K562 (cell line): Measurements from ENCODE around the gene NRXN2. TPM values are rescaled to one million over a fixed set of nuclear protein-coding genes. Genes with fewer than 3 reads are reported as not detected.

ENCODE experiments used
- ATAC-seq: fragments of 200-7000 bp; cut with Tn5 transposase; 3 replicates; pipeline ENCODE4 v1.9.1; 2020; ENCODE audit warnings: moderate library complexity
- BruUV-seq: library from RNA; stranded (reverse); fragments of 400-500 nt; replicated peaks from 2 replicates; lab custom pipeline; 2021; lab: Mats Ljungman, UMichigan
- CTCF ChIA-PET: fragments of 300-600 bp; formaldehyde crosslinking; extraction: SDS; loops from one replicate; lab custom pipeline; 2021; ENCODE audit warnings: low intra/inter-chr PET ratio; lab: Yijun Ruan, JAX
- POLR2A ChIA-PET: fragments of 300-600, 350-650 bp; sonication (Branson Sonifier 250); formaldehyde crosslinking; extraction: SDS; loops from one replicate; lab custom pipeline; 2021; ENCODE audit warnings: antibody characterized with exemption, inconsistent platforms; lab: Yijun Ruan, JAX
- DNase-seq, 4 experiments: peaks; one replicate each; pipeline versions ENCODE4 v3.0.0 to v3.0.0-alpha.2; 2011 to 2018; ENCODE audit warnings: low spot score in 3 of 4, mixed read lengths in 3 of 4; ENCODE audit errors: extremely low read depth in 1 of 4
- FAIRE-seq: peaks from 2 replicates; lab custom pipeline; 2011; peaks lifted over from hg19 to GRCh38; lab: Jason Lieb, UNC
- H2AFZ ChIP-seq: 2 replicates; pipeline ENCODE4 v1.6.0; 2011; ENCODE audit warnings: low read depth, low read length, control low read depth, inconsistent platforms
- H3K27ac ChIP-seq: fragments of 200-600 bp; 3 replicates; pipeline ENCODE4 v1.8.0; 2011; ENCODE audit warnings: low read depth, mild to moderate bottlenecking, control low read depth, inconsistent platforms, low read length, moderate library complexity, mixed read lengths; ENCODE audit errors: extremely low read depth
- H3K27me3 ChIP-seq, 2 experiments: fragments of 300-600 bp in 1 of 2; 2 replicates in 1 of 2; 3 replicates in 1 of 2; pipeline versions ENCODE4 v1.6.0 to v1.8.0; 2011; ENCODE audit warnings: inconsistent platforms in 2 of 2, low read length in 2 of 2, mild to moderate bottlenecking in 1 of 2, mixed read lengths in 1 of 2, moderate library complexity in 1 of 2; ENCODE audit not compliant: control insufficient read depth in 2 of 2, insufficient read depth in 2 of 2
- H3K36me3 ChIP-seq: fragments of 300-600 bp; 3 replicates; pipeline ENCODE4 v1.8.0; 2011; ENCODE audit warnings: mild to moderate bottlenecking, low read length, inconsistent platforms; ENCODE audit not compliant: control insufficient read depth, insufficient read depth
- H3K4me1 ChIP-seq, 2 experiments: fragments of 200-600 bp in 1 of 2; replicated peaks in 1 of 2; 2 replicates in 1 of 2; 3 replicates in 1 of 2; pipeline versions ENCODE4 v1.5.1 to v1.8.0; 2011; ENCODE audit warnings: inconsistent platforms in 2 of 2, low read length in 2 of 2, mild to moderate bottlenecking in 1 of 2, mixed read lengths in 1 of 2, moderate library complexity in 1 of 2; ENCODE audit not compliant: control insufficient read depth in 2 of 2, insufficient read depth in 2 of 2
- H3K4me2 ChIP-seq: 2 replicates; pipeline ENCODE4 v1.6.1; 2011; ENCODE audit warnings: low read length, control low read depth, inconsistent platforms, mixed read lengths; ENCODE audit not compliant: insufficient read depth
- H3K4me3 ChIP-seq: fragments of 200-600 bp; sonication (generic), shearing (Covaris generic); 2 replicates; pipeline ENCODE4 v1.5.1; 2016; ENCODE audit warnings: control low read depth, inconsistent platforms
- H3K79me2 ChIP-seq: fragments of 200-600 bp; 3 replicates; pipeline ENCODE4 v1.8.0; 2011; ENCODE audit warnings: low read length, inconsistent platforms; ENCODE audit not compliant: control insufficient read depth, insufficient read depth
- H3K9ac ChIP-seq, 2 experiments: 2 replicates each; pipeline versions ENCODE4 v1.6.0 to v1.6.1; 2011; ENCODE audit warnings: low read depth in 2 of 2, low read length in 2 of 2, control low read depth in 1 of 2, inconsistent platforms in 1 of 2, mild to moderate bottlenecking in 1 of 2, mixed read lengths in 1 of 2; ENCODE audit not compliant: insufficient read depth in 1 of 2
- H3K9me1 ChIP-seq: one replicate; pipeline ENCODE4 v1.6.0; 2011; ENCODE audit warnings: inconsistent platforms, mild to moderate bottlenecking, low read length, moderate library complexity; ENCODE audit not compliant: control insufficient read depth, insufficient read depth
- H3K9me3 ChIP-seq: replicated peaks from 2 replicates; pipeline ENCODE4 v1.5.1; 2011; ENCODE audit warnings: low read depth, low read length, inconsistent platforms; ENCODE audit not compliant: control insufficient read depth, insufficient read depth
- H4K20me1 ChIP-seq: replicated peaks from 2 replicates; pipeline ENCODE4 v1.6.1; 2011; ENCODE audit warnings: low read length, inconsistent platforms, mixed read lengths; ENCODE audit not compliant: control insufficient read depth, insufficient read depth
- NUFIP1 ChIP-seq: fragments of 450-650 bp; IDR thresholded peaks from 2 replicates; pipeline ENCODE4 v1.6.1; 2018; ENCODE audit not compliant: partially characterized antibody
- SRSF9 ChIP-seq: fragments of 200-400 bp; formaldehyde crosslinking; IDR thresholded peaks from 2 replicates; pipeline ENCODE4 v1.6.1; 2017; ENCODE audit warnings: low read depth, low read length, borderline replicate concordance
- ZNF507 ChIP-seq: conservative IDR thresholded peaks from 2 replicates; pipeline ENCODE4 v1.6.1; 2017; ENCODE audit warnings: missing genetic modification characterization, missing compliant biosample characterization
- WGBS: fragments of 100-300 bp; shearing (Covaris generic); methylation state at CpG from one replicate; pipeline ENCODE4 v1.1.6; 2016; ENCODE audit warnings: low coverage, mixed read lengths; ENCODE audit not compliant: insufficient coverage; ENCODE audit errors: missing lambda C conversion rate; 5-methylcytosine and 5-hydroxymethylcytosine counted together
- in situ Hi-C: fragments of 300-500 bp; cut with MboI; formaldehyde crosslinking; loops from 4 replicates; pipeline ENCODE4 v1.15.0; 2018; ENCODE audit warnings: inconsistent platforms, mixed read lengths
- intact Hi-C: fragments of 100-400 bp; cut with micrococcal nuclease; formaldehyde crosslinking; loops from 2 replicates; pipeline ENCODE4 v1.14.2; 2022
- polyA plus RNA-seq, 8 experiments: library from polyadenylated mRNA; depleted of rRNA in 4 of 8; stranded (reverse) in 5 of 8; unstranded in 3 of 8; fragments of >200 nt; fragmentation: Nextera tagmentation in 2 of 8; fragmentation: Illumina TruSeq in 1 of 8; extraction: Ambion mirVana in 2 of 8; extraction: Trizol in 1 of 8; gene quantifications; 2 replicates each; pipeline versions ENCODE4 v1.2.1 to v1.2.3, GENCODE V29; 2011 to 2014; ENCODE audit warnings: inconsistent platforms in 1 of 8, missing spikeins in 1 of 8
- total RNA-seq, 7 experiments: library from RNA; depleted of rRNA in 6 of 7; stranded (reverse); fragments of >200 nt in 6 of 7; fragmentation: Illumina TruSeq in 2 of 7; extraction: Trizol in 2 of 7; gene quantifications; 2 replicates each; pipeline versions ENCODE4 v1.2.1 to v1.2.3, GENCODE V29; 2011 to 2021; ENCODE audit warnings: low replicate concordance in 1 of 7
- TF ChIP-seq, protein P1 (sequence below): fragments of 450-650 bp; IDR thresholded peaks from 2 replicates; pipeline ENCODE4 v1.6.1; 2018; ENCODE audit not compliant: partially characterized antibody

The NRXN2 gene
- total and polyA plus RNA-seq, 9 of the 15 experiments (the other 6 are each of a cell fraction or from before 2014, with no cell fraction given), result 0.07 to 0.47 (median 0.15) TPM; not detected in 4

GRCh38 chr11:64722141-64723065, 594 bp downstream of the NRXN2 start:
- ChIA-PET POLR2A (interaction anchor here (1.0 kb wide), 1 partner anchor 9 kb away, joined by 3 read pairs; no protein-coding TSS in a partner anchor), CTCF (no interaction called here)
- no peaks in the 10 kb centered on the region for H3K79me2 ChIP-seq
- 10% methylated on average over 3 of the region's 36 CpGs for whole genome bisulfite sequencing
- in situ Hi-C loops, result no loop called here
- BruUV-seq, result no TSS peak
- no peak overlapping the region for H3K9ac ChIP-seq
- H3K4me2 ChIP-seq, result no peak overlapping the region
- no peak overlapping the region for H2AFZ ChIP-seq
- FAIRE-seq (no peak), DNase-seq (no peak)
- no peak overlapping the region for H3K27ac ChIP-seq
- H3K9me1 ChIP-seq, result no peaks in the 10 kb centered on the region
- H3K4me1 ChIP-seq, result peaks cover 0 to 25% of the 10 kb centered on the region in 2 experiments; a peak in 3 of 5 replicates
- H3K36me3 ChIP-seq, result no peaks in the 10 kb centered on the region
- intact Hi-C loops, result loop anchor here (1.0 to 10.0 kb wide), 2 partner anchors 34 to 68 kb away; no protein-coding TSS in a partner anchor
- no peaks in the 10 kb centered on the region for H3K9me3 ChIP-seq
- TF ChIP-seq, protein P1, sequence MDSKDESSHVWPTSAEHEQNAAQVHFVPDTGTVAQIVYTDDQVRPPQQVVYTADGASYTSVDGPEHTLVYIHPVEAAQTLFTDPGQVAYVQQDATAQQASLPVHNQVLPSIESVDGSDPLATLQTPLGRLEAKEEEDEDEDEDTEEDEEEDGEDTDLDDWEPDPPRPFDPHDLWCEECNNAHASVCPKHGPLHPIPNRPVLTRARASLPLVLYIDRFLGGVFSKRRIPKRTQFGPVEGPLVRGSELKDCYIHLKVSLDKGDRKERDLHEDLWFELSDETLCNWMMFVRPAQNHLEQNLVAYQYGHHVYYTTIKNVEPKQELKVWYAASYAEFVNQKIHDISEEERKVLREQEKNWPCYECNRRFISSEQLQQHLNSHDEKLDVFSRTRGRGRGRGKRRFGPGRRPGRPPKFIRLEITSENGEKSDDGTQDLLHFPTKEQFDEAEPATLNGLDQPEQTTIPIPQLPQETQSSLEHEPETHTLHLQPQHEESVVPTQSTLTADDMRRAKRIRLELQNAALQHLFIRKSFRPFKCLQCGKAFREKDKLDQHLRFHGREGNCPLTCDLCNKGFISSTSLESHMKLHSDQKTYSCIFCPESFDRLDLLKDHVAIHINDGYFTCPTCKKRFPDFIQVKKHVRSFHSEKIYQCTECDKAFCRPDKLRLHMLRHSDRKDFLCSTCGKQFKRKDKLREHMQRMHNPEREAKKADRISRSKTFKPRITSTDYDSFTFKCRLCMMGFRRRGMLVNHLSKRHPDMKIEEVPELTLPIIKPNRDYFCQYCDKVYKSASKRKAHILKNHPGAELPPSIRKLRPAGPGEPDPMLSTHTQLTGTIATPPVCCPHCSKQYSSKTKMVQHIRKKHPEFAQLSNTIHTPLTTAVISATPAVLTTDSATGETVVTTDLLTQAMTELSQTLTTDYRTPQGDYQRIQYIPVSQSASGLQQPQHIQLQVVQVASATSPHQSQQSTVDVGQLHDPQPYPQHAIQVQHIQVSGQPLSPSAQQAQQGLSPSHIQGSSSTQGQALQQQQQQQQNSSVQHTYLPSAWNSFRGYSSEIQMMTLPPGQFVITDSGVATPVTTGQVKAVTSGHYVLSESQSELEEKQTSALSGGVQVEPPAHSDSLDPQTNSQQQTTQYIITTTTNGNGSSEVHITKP, result peak; percentile 15
- no peak for TF ChIP-seq ZNF507
- TF ChIP-seq NUFIP1, result no peak
- TF ChIP-seq SRSF9, result no peak
- TF ChIP-seq, all 486 proteins: peak for 1
- ATAC-seq, result no peak
- Histone ChIP-seq H3K27me3 (peaks cover 8 to 36% of the 10 kb centered on the region in 2 experiments; a peak in 4 of 5 replicates), H3K4me3 (no peak overlapping the region), H4K20me1 (peaks cover 15% of the 10 kb centered on the region)
